Panc1 (cell line): ENCODE measurements around the gene PRPSAP2. TPM values are rescaled to one million over a fixed set of nuclear protein-coding genes. Genes with fewer than 3 reads are reported as not detected.

Experiments used
- ATAC-seq: fragments of 200-7000 bp; cut with Tn5 transposase; 2 replicates; pipeline ENCODE4 v1.9.1; 2020; ENCODE audit warnings: mild to moderate bottlenecking, moderate library complexity
- BruUV-seq: library from RNA; stranded (reverse); fragments of 400-500 nt; replicated peaks from 2 replicates; lab custom pipeline; 2021; lab: Mats Ljungman, UMichigan
- CTCF ChIA-PET: fragments of 300-600 bp; sonication (Branson Sonifier 250); formaldehyde crosslinking; loops from one replicate; lab custom pipeline; 2022; ENCODE audit warnings: antibody characterized with exemption; lab: Charles Lee
- POLR2A ChIA-PET: fragments of 300-600 bp; sonication (Branson Sonifier 250); formaldehyde crosslinking; loops from one replicate; lab custom pipeline; 2022; ENCODE audit warnings: antibody characterized with exemption; lab: Charles Lee
- DNase-seq: peaks from one replicate; pipeline ENCODE4 v3.0.0-alpha.2; 2010; ENCODE audit warnings: low read depth, low spot score
- H3K27ac ChIP-seq: 2 replicates; pipeline ENCODE4 v1.5.1; 2011; ENCODE audit warnings: mild to moderate bottlenecking, low read length, inconsistent platforms
- H3K27me3 ChIP-seq: fragments of 200-500 bp; sonication (Bioruptor generic); 2 replicates; pipeline ENCODE4 v1.6.0; 2014; ENCODE audit warnings: low read length, inconsistent platforms; ENCODE audit not compliant: control insufficient read depth, insufficient read depth
- H3K36me3 ChIP-seq: fragments of 200-500 bp; sonication (Bioruptor generic); 2 replicates; pipeline ENCODE4 v1.5.1; 2014; ENCODE audit warnings: inconsistent platforms, mild to moderate bottlenecking, low read length, moderate library complexity; ENCODE audit not compliant: control insufficient read depth, insufficient read depth
- H3K4me1 ChIP-seq: 2 replicates; pipeline ENCODE4 v1.5.1; 2011; ENCODE audit warnings: inconsistent platforms, mild to moderate bottlenecking, low read length, moderate library complexity; ENCODE audit not compliant: control insufficient read depth, insufficient read depth
- H3K4me3 ChIP-seq, 2 experiments: 2 replicates each; pipeline ENCODE4 v1.5.1; 2011 to 2012; ENCODE audit warnings: low read depth in 2 of 2, low read length in 2 of 2, mild to moderate bottlenecking in 2 of 2, inconsistent platforms in 1 of 2, moderate library complexity in 1 of 2
- H3K9me3 ChIP-seq: fragments of 200-500 bp; sonication (Bioruptor generic); 2 replicates; pipeline ENCODE4 v1.5.1; 2014; ENCODE audit warnings: low read depth, mild to moderate bottlenecking, inconsistent platforms, low read length, moderate library complexity; ENCODE audit not compliant: control insufficient read depth, insufficient read depth
- POLR2AphosphoS5 ChIP-seq: IDR thresholded peaks from 2 replicates; pipeline ENCODE4 v1.6.1; 2012; ENCODE audit warnings: mild to moderate bottlenecking, low read depth, low read length, moderate library complexity
- SIN3A ChIP-seq: IDR thresholded peaks from 2 replicates; pipeline ENCODE4 v1.6.1; 2012; ENCODE audit warnings: low read depth, mild to moderate bottlenecking, low read length, moderate library complexity, borderline replicate concordance; ENCODE audit not compliant: insufficient read depth
- TCF7L2 ChIP-seq: IDR thresholded peaks from 2 replicates; pipeline ENCODE4 v1.6.1; 2011; ENCODE audit warnings: mild to moderate bottlenecking, low read depth, low read length, inconsistent platforms
- in situ Hi-C: cut with HindIII; loops from 2 replicates; pipeline ENCODE4 v1.10.0; 2016; ENCODE audit warnings: low sequenced_read_pairs, low pct_unique_long_range_greater_than_20kb
- intact Hi-C: fragments of 100-400 bp; cut with micrococcal nuclease; formaldehyde crosslinking; loops from one replicate; pipeline ENCODE4 v1.10.0; 2022; ENCODE audit not compliant: unreplicated experiment
- total RNA-seq: library from RNA; stranded (reverse); gene quantifications from one replicate; pipeline ENCODE4 v1.2.1, GENCODE V29; 2021; ENCODE audit not compliant: unreplicated experiment
- TF ChIP-seq, protein P1 (sequence below), 2 experiments: IDR thresholded peaks; 2 replicates each; pipeline ENCODE4 v1.6.1; 2011 to 2012; ENCODE audit warnings: low read depth in 2 of 2, control low read depth in 1 of 2, low read length in 1 of 2, mild to moderate bottlenecking in 1 of 2, moderate library complexity in 1 of 2; ENCODE audit not compliant: insufficient read depth in 1 of 2
- TF ChIP-seq, protein P2 (sequence below): fragments of 450-650 bp; IDR thresholded peaks from 2 replicates; pipeline ENCODE4 v1.5.1; 2017; ENCODE audit warnings: mild to moderate bottlenecking

The PRPSAP2 gene
- total RNA-seq, 1 experiment from 2014 or later: 25.3 TPM

DNA sequence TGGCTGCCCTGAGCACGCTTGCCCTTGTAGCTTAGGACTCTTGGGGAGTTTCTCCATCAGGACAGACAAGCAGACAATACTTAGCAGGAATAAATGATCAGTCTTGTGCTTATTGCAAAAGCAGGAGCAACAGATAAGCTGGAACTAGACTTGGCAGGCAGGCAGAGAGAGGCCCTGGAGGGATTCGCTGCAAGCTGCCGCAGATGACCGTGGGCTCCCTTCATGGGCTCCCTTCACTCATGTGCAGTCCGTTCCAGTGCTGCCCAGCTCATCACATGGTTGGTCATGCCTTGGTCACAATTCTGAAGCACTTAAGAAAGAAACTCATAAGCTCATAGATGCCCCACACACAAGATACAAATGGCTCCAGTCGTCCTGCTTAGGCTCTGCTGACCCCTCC, 91.6 kb downstream of the PRPSAP2 start:
- H3K4me1 ChIP-seq: no peaks in the 10 kb centered on the region
- TF ChIP-seq POLR2AphosphoS5: no peak
- TF ChIP-seq, protein P1, sequence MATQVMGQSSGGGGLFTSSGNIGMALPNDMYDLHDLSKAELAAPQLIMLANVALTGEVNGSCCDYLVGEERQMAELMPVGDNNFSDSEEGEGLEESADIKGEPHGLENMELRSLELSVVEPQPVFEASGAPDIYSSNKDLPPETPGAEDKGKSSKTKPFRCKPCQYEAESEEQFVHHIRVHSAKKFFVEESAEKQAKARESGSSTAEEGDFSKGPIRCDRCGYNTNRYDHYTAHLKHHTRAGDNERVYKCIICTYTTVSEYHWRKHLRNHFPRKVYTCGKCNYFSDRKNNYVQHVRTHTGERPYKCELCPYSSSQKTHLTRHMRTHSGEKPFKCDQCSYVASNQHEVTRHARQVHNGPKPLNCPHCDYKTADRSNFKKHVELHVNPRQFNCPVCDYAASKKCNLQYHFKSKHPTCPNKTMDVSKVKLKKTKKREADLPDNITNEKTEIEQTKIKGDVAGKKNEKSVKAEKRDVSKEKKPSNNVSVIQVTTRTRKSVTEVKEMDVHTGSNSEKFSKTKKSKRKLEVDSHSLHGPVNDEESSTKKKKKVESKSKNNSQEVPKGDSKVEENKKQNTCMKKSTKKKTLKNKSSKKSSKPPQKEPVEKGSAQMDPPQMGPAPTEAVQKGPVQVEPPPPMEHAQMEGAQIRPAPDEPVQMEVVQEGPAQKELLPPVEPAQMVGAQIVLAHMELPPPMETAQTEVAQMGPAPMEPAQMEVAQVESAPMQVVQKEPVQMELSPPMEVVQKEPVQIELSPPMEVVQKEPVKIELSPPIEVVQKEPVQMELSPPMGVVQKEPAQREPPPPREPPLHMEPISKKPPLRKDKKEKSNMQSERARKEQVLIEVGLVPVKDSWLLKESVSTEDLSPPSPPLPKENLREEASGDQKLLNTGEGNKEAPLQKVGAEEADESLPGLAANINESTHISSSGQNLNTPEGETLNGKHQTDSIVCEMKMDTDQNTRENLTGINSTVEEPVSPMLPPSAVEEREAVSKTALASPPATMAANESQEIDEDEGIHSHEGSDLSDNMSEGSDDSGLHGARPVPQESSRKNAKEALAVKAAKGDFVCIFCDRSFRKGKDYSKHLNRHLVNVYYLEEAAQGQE (IDR thresholded peaks at IDR 0.05; ENCODE audit: insufficient read depth in 1 of 2, low read depth in 2 of 2, low read length in 1 of 2): no peak
- TF ChIP-seq, protein P2, sequence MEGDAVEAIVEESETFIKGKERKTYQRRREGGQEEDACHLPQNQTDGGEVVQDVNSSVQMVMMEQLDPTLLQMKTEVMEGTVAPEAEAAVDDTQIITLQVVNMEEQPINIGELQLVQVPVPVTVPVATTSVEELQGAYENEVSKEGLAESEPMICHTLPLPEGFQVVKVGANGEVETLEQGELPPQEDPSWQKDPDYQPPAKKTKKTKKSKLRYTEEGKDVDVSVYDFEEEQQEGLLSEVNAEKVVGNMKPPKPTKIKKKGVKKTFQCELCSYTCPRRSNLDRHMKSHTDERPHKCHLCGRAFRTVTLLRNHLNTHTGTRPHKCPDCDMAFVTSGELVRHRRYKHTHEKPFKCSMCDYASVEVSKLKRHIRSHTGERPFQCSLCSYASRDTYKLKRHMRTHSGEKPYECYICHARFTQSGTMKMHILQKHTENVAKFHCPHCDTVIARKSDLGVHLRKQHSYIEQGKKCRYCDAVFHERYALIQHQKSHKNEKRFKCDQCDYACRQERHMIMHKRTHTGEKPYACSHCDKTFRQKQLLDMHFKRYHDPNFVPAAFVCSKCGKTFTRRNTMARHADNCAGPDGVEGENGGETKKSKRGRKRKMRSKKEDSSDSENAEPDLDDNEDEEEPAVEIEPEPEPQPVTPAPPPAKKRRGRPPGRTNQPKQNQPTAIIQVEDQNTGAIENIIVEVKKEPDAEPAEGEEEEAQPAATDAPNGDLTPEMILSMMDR: no peak
- TF ChIP-seq SIN3A: no peak
- TF ChIP-seq TCF7L2: no peak
- H3K9me3 ChIP-seq: no peaks in the 10 kb centered on the region
- in situ Hi-C loops (no loop called here), intact Hi-C loops (no loop called here)
- POLR2A ChIA-PET: no interaction called here
- H3K27me3 ChIP-seq: no peaks in the 10 kb centered on the region
- no peaks in the 10 kb centered on the region for H3K36me3 ChIP-seq
- DNase-seq (no peak), ATAC-seq (no peak)
- no peak overlapping the region for H3K4me3 ChIP-seq
- no TSS peak for BruUV-seq
- CTCF ChIA-PET: interaction anchor here (1.1 kb wide), 1 partner anchor 13 kb away, joined by 3 read pairs; no protein-coding TSS in a partner anchor
- no peak overlapping the region for H3K27ac ChIP-seq

- ChIA-PET CTCF (no interaction called here), POLR2A (no interaction called here)
- Histone ChIP-seq H3K4me1 (no peaks in the 10 kb centered on the region), H3K27me3 (no peaks in the 10 kb centered on the region), H3K4me3 (no peak overlapping the region), H3K9me3 (no peaks in the 10 kb centered on the region), H3K27ac (no peak overlapping the region), H3K36me3 (no peaks in the 10 kb centered on the region)
- TF ChIP-seq TCF7L2: no peak
- TF ChIP-seq, protein P2: no peak
- no peak for TF ChIP-seq SIN3A
- no peak for TF ChIP-seq POLR2AphosphoS5
- TF ChIP-seq, protein P1 (IDR thresholded peaks at IDR 0.05; ENCODE audit: insufficient read depth in 1 of 2, low read depth in 2 of 2, low read length in 1 of 2): no peak
- ATAC-seq (no peak), DNase-seq (no peak)
- in situ Hi-C loops (no loop called here), intact Hi-C loops (no loop called here)
- BruUV-seq: no TSS peak
Observed at GRCh38 chr17:18950346-18950745, 92.4 kb downstream of the PRPSAP2 start.
